HG03432 (cell line): ENCODE results near the gene ZDHHC3.

Experiments used
- ATAC-seq: cut with Tn5 transposase; IDR thresholded peaks from one replicate; pipeline ENCODE4 v1.9.1; 2021; ENCODE audit warnings: mild to moderate bottlenecking, moderate library complexity; ENCODE audit not compliant: unreplicated experiment

ZDHHC3 gene

GRCh38 chr3:44899683-44900367 lies 76.1 kb downstream of the ZDHHC3 start:
- ATAC-seq = no peak

- ATAC-seq = no peak
Measured at GRCh38 chr3:44896440-44896839, 79.5 kb downstream of the ZDHHC3 start.

- ATAC-seq = no peak
Measured at GRCh38 chr3:44894485-44894884, 81.5 kb downstream of the ZDHHC3 start.

- ATAC-seq = no peak
Measured at GRCh38 chr3:44893097-44893496, 82.9 kb downstream of the ZDHHC3 start.

GRCh38 chr3:44892689-44893088 lies 83.3 kb downstream of the ZDHHC3 start:
- ATAC-seq = no peak

GRCh38 chr3:44890852-44891251 lies 85.1 kb downstream of the ZDHHC3 start:
- no peak for ATAC-seq

- no peak for ATAC-seq
Measured at GRCh38 chr3:44890258-44890657, 85.7 kb downstream of the ZDHHC3 start.

GRCh38 chr3:44887101-44887500 lies 88.9 kb downstream of the ZDHHC3 start:
- ATAC-seq = no peak

- no peak for ATAC-seq
Measured at GRCh38 chr3:44886561-44886960, 89.4 kb downstream of the ZDHHC3 start.

- ATAC-seq = no peak
Measured at GRCh38 chr3:44885618-44886017, 90.4 kb downstream of the ZDHHC3 start.

GRCh38 chr3:44883999-44884431 lies 92.0 kb downstream of the ZDHHC3 start:
- no peak for ATAC-seq

GRCh38 chr3:44883213-44883955 lies 92.6 kb downstream of the ZDHHC3 start:
- no peak for ATAC-seq

GRCh38 chr3:44880284-44880683 lies 95.7 kb downstream of the ZDHHC3 start:
- ATAC-seq = no peak

- ATAC-seq = no peak
Measured at GRCh38 chr3:44877333-44877732, 98.6 kb downstream of the ZDHHC3 start.

- no peak for ATAC-seq
Measured at GRCh38 chr3:44875596-44875995, 100.4 kb downstream of the ZDHHC3 start.
